H1 (cell line): ENCODE results near the gene MLLT6. TPM values are rescaled to one million over a fixed set of nuclear protein-coding genes. Genes with fewer than 3 reads are reported as not detected.

Experiments used
- CBX8 ChIP-seq: fragments of 300-800, 300-1000 bp; sonication (generic); IDR thresholded peaks from 2 replicates; pipeline ENCODE4 v1.7.1; 2016; ENCODE audit warnings: low read depth, low read length, borderline replicate concordance
- E2F6 ChIP-seq: IDR thresholded peaks from 2 replicates; pipeline ENCODE4 v1.6.1; 2012; ENCODE audit warnings: inconsistent platforms
- NANOG ChIP-seq: IDR thresholded peaks from 2 replicates; pipeline ENCODE4 v1.6.1; 2011; ENCODE audit warnings: low read length, low read depth, mild to moderate bottlenecking, inconsistent platforms; ENCODE audit not compliant: insufficient read depth, poor library complexity, severe bottlenecking
- PHF8 ChIP-seq: fragments of 200-600 bp; sonication (generic); conservative IDR thresholded peaks from 2 replicates; pipeline ENCODE4 v1.7.1; 2012; ENCODE audit warnings: low read depth, mild to moderate bottlenecking, inconsistent platforms, low read length, moderate library complexity
- RAD21 ChIP-seq, 2 experiments: IDR thresholded peaks in 1 of 2; conservative IDR thresholded peaks in 1 of 2; 2 replicates each; pipeline ENCODE4 v1.6.1; 2011; ENCODE audit warnings: low read depth in 2 of 2, low read length in 2 of 2, improper control_type of control experiment in 1 of 2, inconsistent platforms in 1 of 2, mild to moderate bottlenecking in 1 of 2, moderate library complexity in 1 of 2
- SIN3A ChIP-seq, 2 experiments: IDR thresholded peaks in 1 of 2; conservative IDR thresholded peaks in 1 of 2; 2 replicates each; pipeline ENCODE4 v1.6.1; 2011 to 2012; ENCODE audit warnings: low read length in 2 of 2, improper control_type of control experiment in 1 of 2, low read depth in 1 of 2, mild to moderate bottlenecking in 1 of 2
- polyA plus RNA-seq, 7 experiments: library from polyadenylated mRNA; depleted of rRNA in 3 of 7; stranded (reverse) in 5 of 7; unstranded in 2 of 7; fragments of >200 nt in 5 of 7; fragments of 200-250 nt in 2 of 7; gene quantifications; 1 replicate in 5 of 7; 2 replicates in 1 of 7; 4 replicates in 1 of 7; pipeline versions ENCODE4 v1.2.1 to v1.2.3, GENCODE V29; 2011 to 2013; ENCODE audit warnings: missing spikeins in 2 of 7, mixed read lengths in 2 of 7
- total RNA-seq: library from RNA; stranded (reverse); fragmentation: NEBNext Ultra II Directional; extraction: Animal tissue kit (Norgen Biotek cat#: 25700); gene quantifications from 2 replicates; pipeline ENCODE4 v1.2.1, GENCODE V29; 2021

MLLT6 gene
- total and polyA plus RNA-seq, 2 of the 8 experiments (the other 6 are each of a cell fraction or from before 2014, with no cell fraction given), result 6.5 to 8.0 TPM

DNA sequence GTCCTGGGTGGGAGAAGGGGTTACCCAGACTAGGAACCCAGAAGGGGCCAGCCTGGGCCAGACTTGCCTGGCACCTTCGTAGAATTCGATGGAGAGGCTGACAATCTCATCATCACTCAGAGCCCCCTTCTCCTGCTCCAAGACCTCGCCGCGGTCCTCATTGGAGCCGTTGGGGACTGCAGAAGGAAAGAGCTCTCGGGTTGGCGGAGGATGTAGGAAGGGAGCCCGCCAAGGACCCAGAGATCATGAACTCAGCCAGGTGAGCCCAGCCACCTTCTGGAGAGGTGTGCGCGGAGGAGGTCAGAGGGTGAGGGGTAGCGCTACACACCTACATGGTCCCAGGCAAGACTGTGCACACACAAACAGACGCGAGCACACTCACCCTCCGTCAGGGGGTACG, 33.6 kb downstream of the MLLT6 start (continued):
- TF ChIP-seq RAD21 (IDR thresholded peaks at IDR 0.05 in 1 of 2, conservative IDR thresholded peaks at IDR 0.05 in 1 of 2; ENCODE audit: low read depth in 2 of 2, low read length in 2 of 2), result no peak
- TF ChIP-seq SIN3A (conservative IDR thresholded peaks at IDR 0.05 in 1 of 2, IDR thresholded peaks at IDR 0.05 in 1 of 2; ENCODE audit: low read depth in 1 of 2, low read length in 2 of 2), result no peak
- TF ChIP-seq CBX8, result no peak
- no peak for TF ChIP-seq E2F6
- TF ChIP-seq NANOG, result no peak
- no peak for TF ChIP-seq PHF8
